Cardiac septum (tissue), 1 donor: ENCODE results near the gene PIEZO1. TPM values are rescaled to one million over a fixed set of nuclear protein-coding genes. Genes with fewer than 3 reads are reported as not detected.
"Not testable (repeated sequence)": the region's sequence is repeated elsewhere in the genome, so short reads cannot be mapped to it uniquely, and the experiment has no call there.

Experiments used
- DNase-seq: peaks from one replicate; pipeline ENCODE4 v3.0.0-alpha.2; 2020; ENCODE audit warnings: low spot score
- intact Hi-C: fragments of 100-400 bp; cut with DNase I; formaldehyde crosslinking; loops from one replicate; pipeline ENCODE4 v1.14.0; 2022
- total RNA-seq: library from RNA; stranded (reverse); fragmentation: NEBNext Ultra II Directional; extraction: Animal tissue kit (Norgen Biotek cat#: 25700); gene quantifications from one replicate; pipeline ENCODE4 v1.2.1, GENCODE V29; 2021
- donor health status: DM: no; HTN: no; CAD: no.

Gene PIEZO1
- total RNA-seq, 1 donor from 2014 or later, result 20.4 TPM

DNA sequence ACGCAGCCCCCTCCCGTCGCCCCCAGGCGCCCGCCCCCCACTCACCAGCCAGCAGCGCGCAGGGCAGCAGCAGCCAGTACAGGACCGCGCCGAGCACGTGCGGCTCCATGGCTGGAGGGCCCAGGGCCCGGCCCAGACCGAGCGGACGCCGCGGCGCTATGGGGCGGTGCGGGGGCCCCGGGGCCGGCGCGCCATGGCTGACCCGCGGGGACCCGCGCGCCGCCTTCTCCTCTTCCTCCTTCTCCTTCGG lies 239 bp downstream of the PIEZO1 start:
- intact Hi-C loops, result loop anchor here (1.0 kb wide), 1 partner anchor 41 kb away; no protein-coding TSS in a partner anchor
- no peak for DNase-seq

DNA sequence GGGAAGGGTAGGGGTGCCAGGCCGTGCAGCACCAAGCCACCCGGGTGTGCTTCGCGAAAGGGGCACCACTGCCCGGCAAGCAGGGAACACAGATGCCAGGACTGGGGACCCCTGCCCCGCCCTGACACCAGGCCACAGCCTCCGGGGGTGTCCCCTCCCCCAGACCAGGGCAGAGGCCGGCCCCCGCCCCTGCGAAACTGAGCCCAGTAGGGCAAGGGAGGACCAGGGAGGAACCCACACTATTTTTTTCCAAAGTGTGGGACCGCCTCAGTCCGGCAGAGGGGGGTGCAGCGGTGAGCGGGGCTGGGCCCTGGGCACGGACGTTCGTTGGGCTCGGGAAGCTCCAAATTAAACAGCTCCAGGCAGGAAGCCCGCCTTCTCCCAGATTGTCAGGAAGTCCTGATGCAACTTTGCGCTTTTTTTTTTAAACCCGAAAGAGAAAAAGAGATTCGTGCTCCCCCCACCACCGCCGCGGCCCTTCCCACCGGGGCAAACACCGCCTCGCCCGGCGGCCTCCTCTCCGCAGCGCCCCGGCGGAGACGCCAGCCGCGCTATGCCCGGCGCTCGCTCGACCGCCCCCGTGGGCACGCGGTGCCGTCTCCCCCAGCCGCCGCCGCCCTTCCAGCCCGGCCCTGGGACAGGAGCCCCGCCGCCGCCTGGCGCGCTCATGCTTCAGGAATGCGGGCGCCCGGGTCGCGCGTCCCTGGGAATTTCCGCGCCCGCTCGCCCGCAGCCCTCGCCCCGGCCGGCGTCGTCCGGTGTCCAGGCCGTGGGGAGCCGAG lies 755 bp downstream of the PIEZO1 start:
- intact Hi-C loops, result no loop called here
- DNase-seq, result no peak

DNA sequence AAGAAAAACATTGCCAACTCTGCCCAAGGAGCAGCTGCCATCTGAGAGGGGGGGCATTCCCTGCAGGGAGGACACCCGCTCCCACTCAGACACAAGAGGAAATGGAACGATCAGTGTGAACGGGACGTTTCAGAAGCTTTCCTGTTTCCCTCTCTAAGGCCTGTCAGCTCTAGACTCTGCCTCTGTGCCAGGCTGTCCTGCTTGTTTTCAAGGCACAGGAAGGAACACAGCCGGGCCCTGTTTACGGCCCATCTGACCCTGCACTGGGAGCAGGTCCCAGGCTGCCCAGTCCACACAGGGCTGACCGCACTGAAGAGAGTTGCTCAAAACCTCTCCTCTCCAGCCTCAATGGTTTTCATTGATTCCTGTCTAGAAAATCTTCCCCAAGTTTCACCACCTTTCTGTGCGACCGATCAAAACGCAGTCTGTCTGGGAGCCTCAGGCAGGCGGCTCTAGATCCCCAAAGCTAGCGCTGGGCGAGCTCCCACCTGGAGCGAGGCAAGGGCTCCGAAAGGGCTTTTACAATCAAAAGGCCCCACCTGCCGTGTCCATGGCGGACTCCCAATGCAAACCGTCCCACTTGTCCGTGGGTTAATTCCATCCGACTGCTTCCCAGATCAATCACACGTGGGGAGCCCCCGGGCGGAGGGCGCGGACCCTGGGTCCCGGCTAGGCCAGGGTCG lies 1.5 kb downstream of the PIEZO1 start:
- intact Hi-C loops, result no loop called here
- DNase-seq, result no peak

DNA sequence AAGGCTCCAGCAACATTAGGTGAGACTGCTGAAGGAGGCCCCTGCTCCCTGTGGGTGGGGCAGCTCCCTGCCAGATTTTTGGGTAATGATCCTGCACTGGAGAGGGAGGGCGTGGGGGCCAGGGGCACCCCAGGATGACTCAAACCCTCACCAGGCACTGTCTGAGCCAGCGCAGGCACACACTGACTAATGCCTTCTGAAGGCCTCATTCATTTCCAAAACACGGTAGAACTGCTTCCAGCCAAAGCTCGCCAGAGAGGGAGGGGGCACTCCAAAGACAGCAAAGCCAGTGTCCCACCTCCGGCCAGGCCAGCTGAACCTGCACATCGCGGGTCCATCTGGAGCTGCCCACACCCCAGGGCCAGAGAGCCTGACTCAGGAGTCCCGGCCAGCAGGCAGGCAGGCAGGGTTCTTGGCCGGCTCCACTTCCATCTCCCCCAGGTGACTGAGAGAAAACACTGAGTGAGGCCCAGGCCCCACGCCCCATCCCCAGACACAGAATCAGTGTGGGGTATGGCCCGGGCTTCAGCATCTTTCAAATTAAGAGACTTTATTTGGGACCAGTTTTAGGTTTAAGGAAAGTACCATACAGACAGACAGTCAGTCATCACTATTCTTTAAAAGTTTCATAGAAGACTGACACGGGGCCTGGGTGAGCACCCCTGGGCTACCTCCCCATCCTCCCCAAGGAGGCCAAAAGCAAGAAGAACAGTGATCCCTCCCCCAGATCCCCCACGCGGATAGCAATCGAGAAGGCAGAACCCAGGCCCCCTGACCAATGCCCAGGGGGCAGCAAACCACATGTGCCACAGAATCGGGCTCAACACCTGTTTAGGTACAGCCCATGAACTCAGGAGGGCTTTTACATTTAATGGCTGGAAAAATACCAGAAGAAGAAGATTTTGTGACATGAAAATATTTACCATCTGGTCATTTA lies 2.3 kb downstream of the PIEZO1 start:
- intact Hi-C loops, result no loop called here
- no peak for DNase-seq

DNA sequence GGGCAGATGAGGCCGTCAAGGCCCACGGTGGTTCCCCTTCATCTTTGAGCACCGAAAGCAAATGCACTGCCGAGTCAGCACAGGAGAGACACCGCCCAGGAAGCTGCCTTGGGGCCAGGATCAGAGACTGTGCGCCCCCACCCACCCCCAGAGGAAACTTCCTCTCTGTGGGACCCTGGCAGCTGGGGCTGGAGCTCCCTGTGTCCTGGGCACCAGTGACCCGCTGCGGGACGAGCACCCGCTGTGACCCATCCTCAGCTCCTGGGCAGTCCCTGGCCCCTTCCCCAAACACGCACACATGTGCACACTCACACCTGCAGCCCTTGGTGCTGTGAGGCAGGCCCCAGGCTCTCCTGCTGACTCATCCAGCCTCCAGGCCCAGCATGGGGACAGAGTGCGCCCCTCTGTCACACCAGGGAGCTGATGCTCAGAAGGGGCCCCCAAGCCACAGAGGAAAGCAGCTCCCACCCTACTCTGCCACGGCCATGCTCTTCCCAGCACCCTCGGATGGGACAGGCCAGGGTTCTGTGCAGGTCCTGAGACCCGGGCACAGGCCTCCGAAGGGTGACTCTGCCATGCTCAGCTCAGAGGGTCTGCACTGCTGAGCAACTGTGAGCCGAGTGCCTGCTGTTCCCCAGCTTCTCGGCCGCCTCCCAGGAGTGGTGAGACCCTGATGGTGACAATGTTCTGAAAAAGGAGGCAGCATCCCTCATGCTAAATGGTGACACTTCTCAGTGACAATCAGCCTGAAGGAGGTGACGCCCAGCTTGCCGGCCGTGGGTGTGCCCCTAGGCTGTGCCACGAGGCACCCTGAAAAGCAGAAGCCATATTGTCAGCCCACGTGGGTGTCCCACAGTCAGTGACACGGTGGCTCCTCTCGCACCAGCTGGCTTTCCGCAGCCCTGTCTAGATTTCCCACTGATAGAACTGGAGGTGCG lies 3.6 kb downstream of the PIEZO1 start:
- DNase-seq, result no peak
- intact Hi-C loops, result no loop called here

DNA sequence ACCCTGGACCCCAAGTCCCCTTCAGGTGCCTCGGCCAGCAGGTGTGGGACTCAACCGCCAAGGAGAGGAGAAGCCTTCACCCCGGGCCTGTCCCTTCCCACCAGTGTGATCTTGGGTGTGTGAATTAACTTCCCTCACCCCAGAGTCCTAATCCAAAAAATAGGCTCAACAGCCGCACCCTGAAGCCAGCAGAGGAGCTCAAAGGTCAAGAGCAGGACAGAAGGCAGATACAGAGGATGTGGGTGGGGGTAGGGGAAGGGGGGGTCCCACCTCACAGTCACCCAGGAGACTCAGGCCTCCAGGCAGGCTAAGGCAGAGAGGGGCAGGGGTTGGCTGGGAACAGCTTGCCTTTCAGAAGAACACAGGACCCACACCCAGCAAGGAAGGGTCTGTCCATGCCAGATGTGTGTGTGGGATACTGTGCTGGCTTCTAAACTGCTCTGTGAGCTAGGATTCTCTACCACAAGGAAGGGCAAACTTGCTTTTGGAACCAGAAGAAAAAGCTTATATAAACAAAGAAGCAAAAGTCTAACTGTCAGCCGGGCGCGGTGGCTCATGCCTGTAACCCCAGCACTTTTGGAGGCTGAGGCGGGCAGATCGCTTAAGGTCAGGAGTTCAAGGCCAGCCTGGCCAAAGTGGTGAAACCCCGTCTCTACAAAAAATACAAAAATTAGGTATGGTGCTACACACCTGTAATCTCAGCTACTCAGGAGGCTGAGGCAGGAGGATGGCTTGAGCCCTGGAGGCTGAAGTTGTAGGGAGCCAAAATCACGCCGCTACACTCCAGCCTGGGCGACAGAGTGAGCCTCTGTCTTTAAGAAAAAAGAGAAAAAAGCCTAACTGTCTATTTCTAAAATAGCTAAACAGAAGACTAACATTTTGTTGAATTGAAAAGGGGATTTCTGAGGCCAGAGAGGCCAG lies 4.6 kb downstream of the PIEZO1 start:
- DNase-seq, result no peak
- intact Hi-C loops, result no loop called here

DNA sequence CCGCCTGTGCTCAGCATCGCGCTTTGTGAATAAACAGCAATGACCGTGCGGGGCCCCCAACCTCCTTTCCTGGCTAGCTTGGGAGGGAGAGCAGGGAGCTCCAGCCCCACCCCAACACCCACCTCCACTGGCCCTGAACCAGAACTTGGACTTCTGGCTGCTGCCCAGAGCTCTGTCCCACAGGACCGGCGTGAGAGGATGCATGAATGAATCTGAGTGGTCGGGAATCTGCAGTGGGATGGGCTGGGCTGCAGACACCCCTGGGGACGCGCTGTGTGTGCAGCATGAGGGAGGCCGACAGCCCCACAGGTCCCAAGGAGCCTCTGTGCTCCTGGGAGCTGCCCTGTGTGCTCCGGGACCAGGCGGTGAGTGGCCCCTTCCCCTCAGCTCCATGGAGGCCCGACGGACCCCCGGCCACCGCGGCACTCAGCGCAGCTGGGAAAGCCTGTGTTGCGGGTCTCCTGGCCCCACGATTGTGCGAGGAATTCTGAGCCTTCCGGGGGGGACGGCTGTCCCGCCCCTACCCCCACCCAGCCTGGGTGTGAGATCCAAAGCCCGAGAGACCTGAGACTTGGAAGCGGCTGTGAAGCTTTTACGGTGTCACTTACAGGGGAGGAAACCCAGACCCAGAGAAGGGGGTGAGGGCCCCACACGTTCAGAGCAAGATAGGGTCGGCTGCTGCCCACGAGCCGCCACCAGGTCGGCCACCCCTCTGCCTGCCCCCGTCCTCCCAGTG lies 5.4 kb downstream of the PIEZO1 start:
- DNase-seq, result no peak
- intact Hi-C loops, result no loop called here

DNA sequence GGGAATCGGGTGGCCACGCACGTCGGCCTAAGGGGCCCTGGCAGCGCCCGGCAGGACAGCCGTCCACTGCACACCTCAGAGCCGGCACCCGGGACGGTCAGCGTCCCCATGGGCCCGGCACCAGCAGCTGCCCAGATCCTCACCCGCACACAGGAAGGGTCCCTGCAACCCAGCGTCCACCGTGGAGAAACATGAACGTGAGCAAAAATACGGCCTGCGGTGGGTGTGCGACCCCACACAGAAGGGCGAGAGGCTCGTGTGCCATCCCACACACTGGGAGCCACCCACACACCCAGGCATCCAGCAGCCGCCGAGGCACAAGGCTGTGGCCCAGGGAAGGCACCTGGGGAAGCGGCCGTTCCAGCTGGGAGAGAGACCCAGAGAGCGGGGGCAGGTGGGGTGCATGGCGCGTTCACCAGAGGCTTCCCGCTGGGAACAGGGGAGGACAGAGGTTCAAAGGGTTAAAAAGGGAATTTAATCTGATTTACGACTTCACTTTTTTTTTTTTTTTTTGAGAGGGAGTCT lies 6.4 kb downstream of the PIEZO1 start:
- no peak for DNase-seq
- intact Hi-C loops, result no loop called here

DNA sequence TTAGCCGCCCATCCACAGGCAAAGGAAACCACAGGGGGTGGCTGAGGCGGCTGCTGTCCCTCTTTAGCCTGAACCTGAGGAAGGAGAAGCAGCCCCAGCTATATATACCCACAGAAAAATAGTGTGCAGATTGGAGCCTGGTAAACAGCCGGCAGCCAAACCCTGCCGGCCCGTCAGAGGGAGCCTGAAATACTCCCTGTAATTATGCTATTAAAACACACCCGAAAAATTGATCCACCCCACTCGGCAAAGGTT lies 6.8 kb downstream of the PIEZO1 start:
- no peak for DNase-seq
- intact Hi-C loops, result no loop called here

DNA sequence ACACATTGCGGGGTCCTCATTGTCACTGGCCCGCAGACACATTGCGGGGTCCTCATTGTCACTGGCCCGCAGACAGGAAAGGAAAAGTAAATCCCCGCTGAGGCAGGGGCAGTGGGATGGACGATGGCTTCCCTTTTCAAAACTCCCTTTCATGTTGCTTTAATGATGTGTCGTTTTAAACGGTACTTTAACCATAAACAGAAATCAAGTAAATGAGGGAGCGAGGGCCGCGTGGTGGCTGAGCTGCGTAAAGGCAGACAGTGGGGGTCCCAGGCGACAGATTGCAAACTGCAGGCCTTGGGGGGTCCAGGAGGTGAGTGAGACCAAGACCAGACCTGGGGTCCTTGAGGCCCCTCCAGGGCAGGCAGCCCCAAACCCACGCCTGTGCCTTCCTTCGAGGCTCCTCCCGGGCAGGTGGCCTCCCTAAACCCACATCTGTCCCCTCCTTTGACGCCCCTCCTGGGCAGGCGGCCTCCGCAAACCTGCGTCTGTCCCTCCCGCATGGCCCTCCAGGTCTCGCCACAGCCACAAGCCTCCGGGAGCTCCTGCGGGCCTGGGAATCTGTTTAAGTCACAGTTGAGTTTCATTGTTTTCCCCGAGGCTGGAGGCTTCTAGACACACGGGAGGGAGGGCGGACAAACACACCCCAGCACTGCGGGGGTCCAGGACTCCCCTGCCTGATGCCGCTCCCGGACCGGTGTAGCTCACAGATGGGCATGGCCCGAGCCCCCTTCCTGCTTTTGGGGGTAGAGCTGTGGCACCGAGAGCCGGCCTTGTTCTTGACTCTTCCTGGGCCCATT lies 7.3 kb downstream of the PIEZO1 start:
- intact Hi-C loops, result no loop called here
- no peak for DNase-seq

DNA sequence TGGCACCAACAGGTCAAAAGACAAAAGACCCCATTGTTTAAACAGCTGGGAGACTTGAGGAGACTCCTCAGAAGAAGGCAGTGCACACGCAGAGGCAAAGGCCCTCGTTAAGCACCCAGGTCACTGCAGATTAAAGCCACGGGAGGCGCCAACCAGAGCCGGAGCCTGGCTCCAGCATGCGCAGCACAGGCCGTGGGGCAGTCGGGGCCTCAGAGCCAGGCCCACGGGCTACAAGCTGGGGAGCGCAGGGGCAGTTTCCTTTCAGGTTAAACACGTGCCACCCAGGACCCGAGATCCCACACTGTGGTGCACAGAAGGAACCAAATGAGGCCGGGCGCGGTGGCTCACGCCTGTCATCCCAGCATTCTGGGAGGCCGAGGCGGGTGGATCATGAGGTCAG lies 9.2 kb downstream of the PIEZO1 start:
- intact Hi-C loops, result no loop called here
- no peak for DNase-seq

DNA sequence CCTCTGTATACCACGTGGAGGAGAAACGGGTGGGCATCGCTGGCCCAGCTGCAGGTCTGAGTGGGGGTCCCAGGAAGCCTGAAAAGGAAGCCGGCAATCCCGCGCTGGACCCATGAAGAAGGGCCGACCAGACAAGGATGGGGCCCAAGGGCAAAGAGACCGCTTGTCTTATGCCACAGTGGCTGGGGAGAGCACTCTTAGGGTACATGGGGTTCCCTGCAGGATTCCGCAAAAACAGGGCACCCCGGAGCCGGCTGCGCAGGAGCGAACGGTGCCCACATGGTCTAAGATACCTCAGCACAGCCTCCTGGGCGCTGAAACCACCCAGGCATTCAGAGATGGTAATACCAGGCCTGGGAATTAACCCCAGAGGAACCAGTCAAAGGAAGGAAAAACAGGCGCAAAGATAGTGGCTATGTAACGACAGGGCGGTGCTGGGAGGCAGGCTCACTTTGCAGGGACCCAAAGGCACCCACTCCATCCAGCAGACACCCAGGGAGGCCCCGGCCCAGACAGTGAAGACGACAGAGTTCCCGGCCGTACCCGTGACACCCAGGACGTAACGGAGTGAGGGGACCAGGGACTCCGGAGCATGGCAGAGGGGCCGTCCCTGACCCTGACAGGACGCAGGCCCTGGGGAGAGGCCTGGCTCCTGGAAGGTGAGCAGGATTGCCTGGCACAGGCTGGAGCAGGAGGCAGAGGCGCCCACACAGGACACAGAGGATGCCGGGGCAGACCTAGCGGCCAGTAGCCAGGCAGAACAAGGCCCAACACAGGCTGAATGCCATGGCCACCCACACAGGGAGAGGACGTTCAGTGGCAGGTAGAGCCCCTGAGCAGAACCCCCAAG lies 10.3 kb downstream of the PIEZO1 start:
- DNase-seq, result no peak
- intact Hi-C loops, result no loop called here

DNA sequence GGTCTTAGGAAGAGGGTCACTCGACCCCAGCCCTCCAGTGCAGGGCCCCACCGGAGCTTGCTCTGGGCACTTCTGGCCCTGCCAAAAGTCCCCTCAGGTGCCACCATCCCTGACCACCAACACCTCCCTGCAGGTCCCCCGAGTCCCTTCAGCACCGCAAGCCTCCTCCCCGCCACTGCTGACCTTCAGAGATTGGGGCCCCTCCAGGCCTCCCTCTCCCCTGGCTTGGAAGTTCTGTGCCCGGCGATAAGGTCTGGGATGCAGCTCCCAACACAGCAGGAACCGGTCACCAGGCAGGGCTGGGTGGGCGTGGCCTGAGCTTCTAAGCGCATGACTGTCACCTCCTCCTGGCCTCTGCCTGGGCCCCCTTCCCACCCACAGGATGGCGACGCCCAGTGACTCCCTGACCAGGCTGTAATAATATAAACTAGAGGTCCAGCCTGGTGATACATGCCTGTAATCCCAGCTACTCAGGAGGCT lies 11.2 kb downstream of the PIEZO1 start:
- intact Hi-C loops, result no loop called here
- DNase-seq, result no peak

DNA sequence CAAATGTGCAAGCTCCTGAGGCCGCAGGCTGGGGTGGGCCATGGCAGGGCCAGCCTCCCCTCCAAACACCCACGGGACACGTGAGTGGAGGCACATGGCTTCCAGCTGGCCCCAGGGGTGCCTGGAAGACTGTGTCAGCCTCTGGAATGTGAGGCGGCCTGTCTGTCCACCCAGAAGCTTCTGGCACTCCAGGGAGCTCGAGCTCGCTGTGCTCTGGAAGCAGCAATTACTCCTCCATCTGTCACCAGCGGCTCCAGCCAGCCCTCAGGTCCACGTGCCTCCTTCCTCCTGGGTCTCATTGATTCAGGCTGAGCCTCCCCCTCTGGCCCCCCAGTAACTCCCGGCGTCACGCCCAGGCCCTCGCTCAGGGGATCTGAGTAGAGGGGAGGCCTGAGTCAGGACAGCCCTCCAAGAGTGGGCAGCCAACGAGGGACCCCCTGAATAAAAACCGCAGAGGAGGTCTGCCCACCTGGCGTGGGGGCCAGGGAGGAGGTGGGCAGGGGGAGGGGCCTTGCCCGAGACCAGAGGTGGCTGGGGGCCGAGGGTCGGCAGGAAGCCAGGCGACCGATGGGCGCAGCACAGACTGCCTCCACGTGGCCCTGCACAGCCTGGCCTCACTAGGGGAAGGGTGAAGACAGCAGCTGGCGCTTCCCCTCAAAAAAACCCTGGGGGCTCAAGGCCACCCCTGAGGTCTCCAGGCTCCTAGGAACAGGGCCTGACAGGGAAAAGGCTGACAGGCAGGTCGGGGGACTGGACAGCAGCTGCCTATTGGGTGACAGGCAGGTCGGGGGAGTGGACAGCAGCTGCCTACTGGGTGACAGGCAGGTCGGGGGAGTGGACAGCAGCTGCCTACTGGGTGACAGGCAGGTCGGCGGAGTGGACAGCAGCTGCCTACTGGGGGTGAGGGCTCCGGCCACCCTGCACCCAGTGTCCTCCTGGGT lies 11.9 kb downstream of the PIEZO1 start:
- no peak for DNase-seq

DNA sequence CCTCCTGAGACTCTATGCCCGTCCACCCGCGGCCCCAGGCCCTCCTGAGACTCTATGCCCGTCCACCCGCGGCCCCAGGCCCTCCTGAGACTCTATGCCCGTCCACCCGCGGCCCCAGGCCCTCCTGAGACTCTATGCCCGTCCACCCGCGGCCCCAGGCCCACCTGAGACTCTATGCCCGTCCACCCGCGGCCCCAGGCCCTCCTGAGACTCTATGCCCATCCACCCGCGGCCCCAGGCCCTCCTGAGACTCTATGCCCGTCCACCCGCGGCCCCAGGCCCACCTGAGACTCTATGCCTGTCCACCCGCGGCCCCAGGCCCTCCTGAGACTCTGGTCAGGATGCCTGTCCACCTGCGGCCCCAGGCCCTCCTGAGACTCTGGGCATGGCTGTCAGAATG lies 13.2 kb downstream of the PIEZO1 start:
- intact Hi-C loops, DNase-seq: not testable (repeated sequence)

More for the DNA sequence above, 11.9 kb downstream of the PIEZO1 start:
- intact Hi-C loops, result no loop called here
